ENCODE data around the gene FRMD4A. TPM values are rescaled to one million over a fixed set of nuclear protein-coding genes. Genes with fewer than 3 reads are reported as not detected.

The FRMD4A gene
- total and polyA plus RNA-seq, 2 experiments from 2014 or later, result 11.9 to 17.5 TPM

DNA sequence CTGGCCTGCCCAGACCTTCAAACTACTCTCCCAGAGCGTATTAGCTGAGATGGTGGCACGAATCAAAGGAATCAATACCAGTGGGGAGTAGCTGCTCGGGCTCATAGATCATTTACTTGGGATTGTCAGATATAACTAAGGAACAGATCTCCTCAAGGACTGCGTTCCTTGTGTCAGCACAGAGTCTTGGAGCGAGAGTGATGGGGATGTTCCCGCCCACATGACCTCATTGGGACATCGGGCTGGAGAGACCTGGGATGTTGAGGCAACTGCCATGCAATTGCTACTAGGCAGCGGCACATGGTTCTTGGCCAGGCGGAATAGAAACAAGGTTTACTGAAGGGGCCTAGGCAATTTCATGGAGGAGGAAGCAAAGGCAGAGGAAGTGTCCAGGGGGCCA lies 132.6 kb downstream of the FRMD4A start:
- no peak overlapping the region for H3K4me3 ChIP-seq
- H3K4me2 ChIP-seq (ENCODE audit: unreplicated experiment), result no peak overlapping the region
- 64 to 65% methylated on average over 9 of the region's 9 CpGs for WGBS, 2 experiments (ENCODE audit: low coverage in 1 of 2, low lambda C conversion rate in 2 of 2, missing lambda C conversion rate in 2 of 2)
- in situ Hi-C loops (cut with MboI), result loop anchor here (10.0 kb wide), 1 partner anchor 277 kb away; no protein-coding TSS in a partner anchor
- H3K9me3 ChIP-seq (ENCODE audit: low read depth), result no peaks in the 10 kb centered on the region
- no peaks in the 10 kb centered on the region for H3K36me3 ChIP-seq (ENCODE audit: low read depth)
- H3F3A ChIP-seq (ENCODE audit: insufficient read depth), result no peaks in the 10 kb centered on the region
- no peaks in the 10 kb centered on the region for H3K4me1 ChIP-seq (ENCODE audit: insufficient read depth)
- DNase-seq, result no peak
- no peaks in the 10 kb centered on the region for H3K9me2 ChIP-seq (ENCODE audit: insufficient read depth)
- no peak overlapping the region for H3K9ac ChIP-seq
- H3K79me2 ChIP-seq (ENCODE audit: insufficient read depth), result no peaks in the 10 kb centered on the region
- H2AFZ ChIP-seq, result no peak overlapping the region
- peaks cover 60% of the 10 kb centered on the region for H3K27me3 ChIP-seq (replicated peaks; ENCODE audit: insufficient read depth)
- no peaks in the 10 kb centered on the region for H4K20me1 ChIP-seq (ENCODE audit: insufficient read depth)
- no peak for TF ChIP-seq EZH2phosphoT487 (IDR thresholded peaks at IDR 0.05; ENCODE audit: insufficient read depth, low read depth)
- TF ChIP-seq EZH2 (IDR thresholded peaks at IDR 0.05; ENCODE audit: insufficient read depth, poor library complexity, severe bottlenecking), result no peak
- no peak overlapping the region for H3K27ac ChIP-seq

DNA sequence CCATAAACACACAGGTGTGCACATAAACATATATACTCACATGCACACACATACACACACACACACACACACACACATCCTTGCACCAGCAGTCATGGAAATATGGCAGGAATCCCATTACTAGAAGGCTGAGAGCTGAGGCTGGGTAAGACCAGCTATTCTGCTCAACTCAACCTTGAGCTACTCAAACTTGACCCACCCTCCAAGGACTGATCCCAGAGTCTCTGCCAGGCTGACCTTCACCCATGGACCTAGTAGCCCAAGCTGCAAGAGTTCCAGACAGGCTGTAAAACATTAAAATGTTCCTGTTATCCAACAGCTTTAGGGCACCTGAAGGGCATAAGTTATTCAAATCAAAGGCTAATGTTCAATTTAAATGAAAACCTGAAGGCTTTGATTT lies 134.6 kb downstream of the FRMD4A start:
- no peak overlapping the region for H3K4me2 ChIP-seq (ENCODE audit: unreplicated experiment)
- H3F3A ChIP-seq (ENCODE audit: insufficient read depth), result no peaks in the 10 kb centered on the region
- H3K79me2 ChIP-seq (ENCODE audit: insufficient read depth), result no peaks in the 10 kb centered on the region
- DNase-seq, result no peak
- no peak for TF ChIP-seq EZH2 (IDR thresholded peaks at IDR 0.05; ENCODE audit: insufficient read depth, poor library complexity, severe bottlenecking)
- TF ChIP-seq EZH2phosphoT487 (IDR thresholded peaks at IDR 0.05; ENCODE audit: insufficient read depth, low read depth), result no peak
- no peaks in the 10 kb centered on the region for H4K20me1 ChIP-seq (ENCODE audit: insufficient read depth)
- no peak overlapping the region for H3K9ac ChIP-seq
- no peaks in the 10 kb centered on the region for H3K36me3 ChIP-seq (ENCODE audit: low read depth)
- H3K27ac ChIP-seq, result no peak overlapping the region
- H3K27me3 ChIP-seq (replicated peaks; ENCODE audit: insufficient read depth), result peaks cover 72% of the 10 kb centered on the region
- H3K9me3 ChIP-seq (ENCODE audit: low read depth), result no peaks in the 10 kb centered on the region
- in situ Hi-C loops (cut with MboI), result loop anchor here (10.0 kb wide), 1 partner anchor 279 kb away; no protein-coding TSS in a partner anchor
- H2AFZ ChIP-seq, result no peak overlapping the region
- no peak overlapping the region for H3K4me3 ChIP-seq
- no peaks in the 10 kb centered on the region for H3K9me2 ChIP-seq (ENCODE audit: insufficient read depth)
- no peaks in the 10 kb centered on the region for H3K4me1 ChIP-seq (ENCODE audit: insufficient read depth)

DNA sequence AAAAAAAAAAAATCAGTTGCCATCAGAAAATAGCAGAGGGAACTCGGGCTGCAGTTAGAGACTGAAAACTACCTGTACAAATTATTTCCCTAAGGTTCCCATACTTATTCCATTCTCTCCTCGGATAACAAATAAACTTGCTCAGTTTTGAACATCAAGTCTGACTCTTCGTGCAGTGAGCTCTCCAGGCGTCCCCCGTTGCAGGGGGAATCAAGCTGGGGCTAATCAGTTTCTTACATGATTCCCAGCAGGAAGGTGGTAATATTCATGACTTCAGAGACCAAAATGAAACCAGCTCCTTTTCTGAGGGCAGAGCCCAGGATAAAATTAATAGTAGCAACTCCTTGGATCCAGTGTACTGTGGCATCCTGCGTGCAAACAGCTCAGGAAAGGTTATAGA lies 135.3 kb downstream of the FRMD4A start:
- Histone ChIP-seq H3F3A (ENCODE audit: insufficient read depth) (no peaks in the 10 kb centered on the region), H3K36me3 (ENCODE audit: low read depth) (no peaks in the 10 kb centered on the region), H3K9me3 (ENCODE audit: low read depth) (no peaks in the 10 kb centered on the region), H3K27me3 (replicated peaks; ENCODE audit: insufficient read depth) (peaks cover 70% of the 10 kb centered on the region), H3K4me3 (no peak overlapping the region), H3K27ac (no peak overlapping the region), H3K79me2 (ENCODE audit: insufficient read depth) (no peaks in the 10 kb centered on the region), H2AFZ (no peak overlapping the region), H4K20me1 (ENCODE audit: insufficient read depth) (no peaks in the 10 kb centered on the region), H3K9me2 (ENCODE audit: insufficient read depth) (no peaks in the 10 kb centered on the region), H3K9ac (no peak overlapping the region), H3K4me2 (ENCODE audit: unreplicated experiment) (no peak overlapping the region), H3K4me1 (ENCODE audit: insufficient read depth) (no peaks in the 10 kb centered on the region)
- WGBS, 2 experiments (ENCODE audit: low coverage in 1 of 2, low lambda C conversion rate in 2 of 2, missing lambda C conversion rate in 2 of 2), result 44 to 52% methylated on average over 6 of the region's 6 CpGs
- in situ Hi-C loops (cut with MboI), result loop anchor here (10.0 kb wide), 1 partner anchor 279 kb away; no protein-coding TSS in a partner anchor
- TF ChIP-seq EZH2phosphoT487 (IDR thresholded peaks at IDR 0.05; ENCODE audit: insufficient read depth, low read depth) (no peak), EZH2 (IDR thresholded peaks at IDR 0.05; ENCODE audit: insufficient read depth, poor library complexity, severe bottlenecking) (no peak)
- no peak for DNase-seq

DNA sequence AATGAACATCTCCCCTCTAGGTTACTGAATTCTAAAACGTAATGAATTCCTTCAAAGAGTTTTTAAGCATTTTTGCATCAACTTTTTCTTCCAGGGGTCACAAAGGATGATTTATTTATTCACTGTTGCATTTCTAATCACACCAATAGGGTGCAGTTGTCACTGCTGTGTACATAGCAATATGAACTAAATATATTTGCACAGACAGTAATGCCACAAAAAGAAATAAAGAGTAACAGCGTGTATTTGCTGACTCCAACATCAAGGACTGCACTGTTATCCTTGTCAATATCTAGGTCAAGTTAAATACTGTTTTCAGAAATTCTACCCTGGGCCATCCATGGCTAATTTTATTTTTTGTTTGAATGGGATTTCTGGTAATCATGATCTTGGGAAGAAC lies 138.0 kb downstream of the FRMD4A start:
- Histone ChIP-seq H3K4me1 (ENCODE audit: insufficient read depth) (no peaks in the 10 kb centered on the region), H4K20me1 (ENCODE audit: insufficient read depth) (no peaks in the 10 kb centered on the region), H3K36me3 (ENCODE audit: low read depth) (no peaks in the 10 kb centered on the region), H3K9me2 (ENCODE audit: insufficient read depth) (no peaks in the 10 kb centered on the region), H3K27ac (no peak overlapping the region), H3K79me2 (ENCODE audit: insufficient read depth) (no peaks in the 10 kb centered on the region), H3K4me2 (ENCODE audit: unreplicated experiment) (no peak overlapping the region), H2AFZ (no peak overlapping the region), H3K9ac (no peak overlapping the region), H3K4me3 (no peak overlapping the region), H3K27me3 (replicated peaks; ENCODE audit: insufficient read depth) (peaks cover 71% of the 10 kb centered on the region), H3F3A (ENCODE audit: insufficient read depth) (no peaks in the 10 kb centered on the region), H3K9me3 (ENCODE audit: low read depth) (no peaks in the 10 kb centered on the region)
- WGBS, 2 experiments (ENCODE audit: low coverage in 1 of 2, low lambda C conversion rate in 2 of 2, missing lambda C conversion rate in 2 of 2), result 37 to 42% methylated on average over 2 of the region's 2 CpGs
- in situ Hi-C loops (cut with MboI), result loop anchor here (10.0 kb wide), 1 partner anchor 282 kb away; no protein-coding TSS in a partner anchor
- no peak for TF ChIP-seq EZH2 (IDR thresholded peaks at IDR 0.05; ENCODE audit: insufficient read depth, poor library complexity, severe bottlenecking)
- no peak for TF ChIP-seq EZH2phosphoT487 (IDR thresholded peaks at IDR 0.05; ENCODE audit: insufficient read depth, low read depth)
- no peak for DNase-seq

DNA sequence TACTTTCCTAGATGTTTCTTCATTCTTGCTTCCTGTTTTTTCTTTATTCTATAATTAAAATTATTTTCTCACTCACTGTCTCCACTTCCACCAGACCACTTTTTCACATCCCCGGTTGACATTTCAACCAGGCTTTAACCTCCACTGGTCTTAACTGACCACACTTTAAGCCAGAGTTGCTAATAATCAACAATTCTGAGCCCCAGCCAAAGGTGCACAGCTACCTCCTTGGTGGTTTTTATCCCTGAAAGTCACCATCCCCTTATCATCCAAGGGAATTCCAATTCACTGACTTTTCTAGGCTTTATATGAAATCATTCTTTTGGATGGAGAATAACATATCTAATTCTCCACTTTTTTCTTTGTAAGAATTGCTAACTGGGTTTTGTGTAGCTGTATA lies 138.9 kb downstream of the FRMD4A start:
- WGBS, 2 experiments (ENCODE audit: low coverage in 1 of 2, low lambda C conversion rate in 2 of 2, missing lambda C conversion rate in 2 of 2), result 52 to 54% methylated on average over 1 of the region's 1 CpG
- H3K9me3 ChIP-seq (ENCODE audit: low read depth), result no peaks in the 10 kb centered on the region
- DNase-seq, result no peak
- peaks cover 73% of the 10 kb centered on the region for H3K27me3 ChIP-seq (replicated peaks; ENCODE audit: insufficient read depth)
- H3K27ac ChIP-seq, result no peak overlapping the region
- H3K36me3 ChIP-seq (ENCODE audit: low read depth), result no peaks in the 10 kb centered on the region
- no peaks in the 10 kb centered on the region for H3F3A ChIP-seq (ENCODE audit: insufficient read depth)
- H3K4me1 ChIP-seq (ENCODE audit: insufficient read depth), result no peaks in the 10 kb centered on the region
- no peak overlapping the region for H3K9ac ChIP-seq
- H3K79me2 ChIP-seq (ENCODE audit: insufficient read depth), result no peaks in the 10 kb centered on the region
- no peaks in the 10 kb centered on the region for H4K20me1 ChIP-seq (ENCODE audit: insufficient read depth)
- in situ Hi-C loops (cut with MboI), result loop anchor here (10.0 kb wide), 1 partner anchor 283 kb away; no protein-coding TSS in a partner anchor
- no peak overlapping the region for H3K4me2 ChIP-seq (ENCODE audit: unreplicated experiment)
- no peak overlapping the region for H3K4me3 ChIP-seq
- H3K9me2 ChIP-seq (ENCODE audit: insufficient read depth), result no peaks in the 10 kb centered on the region
- H2AFZ ChIP-seq, result no peak overlapping the region
- no peak for TF ChIP-seq EZH2phosphoT487 (IDR thresholded peaks at IDR 0.05; ENCODE audit: insufficient read depth, low read depth)
- no peak for TF ChIP-seq EZH2 (IDR thresholded peaks at IDR 0.05; ENCODE audit: insufficient read depth, poor library complexity, severe bottlenecking)
